Upper lobe of left lung (tissue), 4 donors: ENCODE results near the gene TTC28.

Experiments
- EP300 ChIP-seq, 4 donors: sonication (generic); formaldehyde crosslinking; IDR thresholded peaks; one replicate each; pipeline ENCODE4 v1.5.1; 2017; ENCODE audit warnings: antibody characterized with exemption in 4 of 4, control low read depth in 2 of 4
- POLR2A ChIP-seq, 4 donors: fragments of 450-650 bp; IDR thresholded peaks; one replicate each; pipeline ENCODE4 v1.5.1; 2016 to 2017; ENCODE audit warnings: antibody characterized with exemption in 4 of 4, mild to moderate bottlenecking in 2 of 4
- TF ChIP-seq, protein P1 (sequence below), 6 experiments: fragments of 450-650 bp in 4 of 6; fragments of 200-600 bp in 2 of 6; sonication (generic) in 2 of 6; IDR thresholded peaks; one replicate each; pipeline ENCODE4 v1.5.1; 2016 to 2019; ENCODE audit warnings: antibody characterized with exemption in 6 of 6

DNA sequence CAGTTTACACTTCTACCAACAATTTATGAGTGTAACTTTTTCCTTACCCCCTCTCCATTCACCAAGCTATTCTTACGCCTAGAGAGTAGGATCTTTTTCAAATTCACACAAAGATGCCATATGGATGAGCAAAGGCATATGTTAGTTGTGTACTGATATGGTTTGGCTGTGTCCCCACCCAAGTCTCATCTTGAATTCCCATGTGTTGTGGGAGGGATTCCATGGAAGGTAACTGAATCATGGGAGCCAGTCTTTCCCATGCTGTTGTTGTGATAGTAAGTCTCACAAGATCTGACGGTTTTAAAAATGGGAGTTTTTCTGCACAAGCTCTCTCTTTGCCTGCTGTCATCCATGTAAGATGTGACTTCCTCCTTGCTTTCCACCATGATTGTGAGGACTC, 40.3 kb downstream of the TTC28 start:
- TF ChIP-seq, protein P1, sequence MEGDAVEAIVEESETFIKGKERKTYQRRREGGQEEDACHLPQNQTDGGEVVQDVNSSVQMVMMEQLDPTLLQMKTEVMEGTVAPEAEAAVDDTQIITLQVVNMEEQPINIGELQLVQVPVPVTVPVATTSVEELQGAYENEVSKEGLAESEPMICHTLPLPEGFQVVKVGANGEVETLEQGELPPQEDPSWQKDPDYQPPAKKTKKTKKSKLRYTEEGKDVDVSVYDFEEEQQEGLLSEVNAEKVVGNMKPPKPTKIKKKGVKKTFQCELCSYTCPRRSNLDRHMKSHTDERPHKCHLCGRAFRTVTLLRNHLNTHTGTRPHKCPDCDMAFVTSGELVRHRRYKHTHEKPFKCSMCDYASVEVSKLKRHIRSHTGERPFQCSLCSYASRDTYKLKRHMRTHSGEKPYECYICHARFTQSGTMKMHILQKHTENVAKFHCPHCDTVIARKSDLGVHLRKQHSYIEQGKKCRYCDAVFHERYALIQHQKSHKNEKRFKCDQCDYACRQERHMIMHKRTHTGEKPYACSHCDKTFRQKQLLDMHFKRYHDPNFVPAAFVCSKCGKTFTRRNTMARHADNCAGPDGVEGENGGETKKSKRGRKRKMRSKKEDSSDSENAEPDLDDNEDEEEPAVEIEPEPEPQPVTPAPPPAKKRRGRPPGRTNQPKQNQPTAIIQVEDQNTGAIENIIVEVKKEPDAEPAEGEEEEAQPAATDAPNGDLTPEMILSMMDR (IDR thresholded peaks at IDR 0.05), result no peak
- no peak for TF ChIP-seq POLR2A (IDR thresholded peaks at IDR 0.05)
- TF ChIP-seq EP300 (IDR thresholded peaks at IDR 0.05), result no peak
